ENCODE measurements around the gene UFSP2.

The UFSP2 gene

GRCh38 chr4:185358514-185358913 is 67.2 kb downstream of the UFSP2 start:
- H3K4me3 ChIP-seq (ENCODE audit: low read length), result no peak overlapping the region
- TF ChIP-seq CTCF (IDR thresholded peaks at IDR 0.05; ENCODE audit: insufficient read depth, low read depth, low read length, missing control alignments), result no peak
- no peak for DNase-seq (ENCODE audit: low read depth)

GRCh38 chr4:185357733-185358440 is 67.9 kb downstream of the UFSP2 start:
- no peak for DNase-seq (ENCODE audit: low read depth)
- no peak for TF ChIP-seq CTCF (IDR thresholded peaks at IDR 0.05; ENCODE audit: insufficient read depth, low read depth, low read length, missing control alignments)
- H3K4me3 ChIP-seq (ENCODE audit: low read length), result no peak overlapping the region

GRCh38 chr4:185357211-185357610 is 68.6 kb downstream of the UFSP2 start:
- no peak for TF ChIP-seq CTCF (IDR thresholded peaks at IDR 0.05; ENCODE audit: insufficient read depth, low read depth, low read length, missing control alignments)
- DNase-seq (ENCODE audit: low read depth), result no peak
- H3K4me3 ChIP-seq (ENCODE audit: low read length), result no peak overlapping the region

- TF ChIP-seq CTCF (IDR thresholded peaks at IDR 0.05; ENCODE audit: insufficient read depth, low read depth, low read length, missing control alignments), result no peak
- DNase-seq (ENCODE audit: low read depth), result no peak
- no peak overlapping the region for H3K4me3 ChIP-seq (ENCODE audit: low read length)
Observed at GRCh38 chr4:185352741-185353140, 73.0 kb downstream of the UFSP2 start.

GRCh38 chr4:185352202-185352601 is 73.6 kb downstream of the UFSP2 start:
- no peak overlapping the region for H3K4me3 ChIP-seq (ENCODE audit: low read length)
- DNase-seq (ENCODE audit: low read depth), result no peak
- TF ChIP-seq CTCF (IDR thresholded peaks at IDR 0.05; ENCODE audit: insufficient read depth, low read depth, low read length, missing control alignments), result no peak

- no peak for DNase-seq (ENCODE audit: low read depth)
- TF ChIP-seq CTCF (IDR thresholded peaks at IDR 0.05; ENCODE audit: insufficient read depth, low read depth, low read length, missing control alignments), result no peak
- H3K4me3 ChIP-seq (ENCODE audit: low read length), result no peak overlapping the region
Observed at GRCh38 chr4:185351691-185352090, 74.1 kb downstream of the UFSP2 start.
